Measurements from ENCODE around the gene HOXA7.

DNA sequence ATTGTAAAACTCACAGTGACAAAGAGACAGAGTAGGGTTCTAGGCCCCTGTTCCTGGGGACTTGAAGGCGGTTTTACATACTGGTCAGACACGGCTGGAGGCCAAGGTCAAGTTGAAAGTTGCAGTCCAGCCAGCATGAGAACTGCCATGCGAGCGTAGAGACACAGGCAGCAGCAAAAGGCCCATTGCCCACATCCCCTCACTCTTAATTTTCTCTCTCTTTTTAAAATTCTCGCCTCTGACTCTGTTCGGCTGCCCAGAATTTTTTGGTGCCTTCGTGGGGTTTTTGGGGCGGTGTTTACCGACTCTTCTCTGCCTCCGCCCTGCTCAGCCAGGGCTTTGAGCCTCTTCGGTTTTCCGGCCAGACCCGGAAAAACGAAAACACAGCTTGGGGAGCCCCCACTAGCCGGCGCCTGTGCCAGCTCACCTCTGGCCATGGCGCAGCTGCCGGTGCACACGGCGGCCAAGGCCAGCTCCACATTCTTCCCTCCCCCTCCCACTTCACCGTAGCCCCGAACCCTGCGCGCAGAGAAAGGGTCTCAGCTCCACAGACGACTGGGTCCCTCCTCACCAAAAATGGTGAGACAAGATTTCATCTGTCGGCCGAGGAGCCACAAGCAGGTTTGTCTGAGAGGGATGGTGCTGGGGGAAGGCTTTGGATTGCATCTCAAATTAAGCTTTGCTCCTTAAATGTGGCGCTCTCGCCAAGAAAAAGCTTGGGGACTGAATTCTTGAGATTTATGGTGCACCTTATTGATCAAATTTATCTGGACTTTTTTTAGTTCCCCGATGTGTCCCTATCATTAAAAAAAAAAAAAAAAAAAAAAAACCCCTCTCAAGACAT is 45.8 kb upstream of the HOXA7 start:
- TF ChIP-seq POLR2A (IDR thresholded peaks at IDR 0.05; ENCODE audit: low read depth, low read length) (no peak), SPI1 (IDR thresholded peaks at IDR 0.05; ENCODE audit: low read depth, low read length) (no peak), POLR2AphosphoS5 (IDR thresholded peaks at IDR 0.05; ENCODE audit: low read depth, low read length) (no peak), TAF1 (IDR thresholded peaks at IDR 0.05; ENCODE audit: low read depth, low read length) (no peak)
